Measurements from ENCODE around the gene MRPL27.

MRPL27 gene

GRCh38 chr17:50349243-50349600, 23.8 kb downstream of the MRPL27 start:
- Histone ChIP-seq H3K36me3 (ENCODE audit: insufficient read depth, low read length) (peaks cover 7% of the 10 kb centered on the region), H3K27ac (ENCODE audit: low read depth, low read length) (no peak overlapping the region), H3K4me1 (ENCODE audit: insufficient read depth, low read length) (peaks cover 37% of the 10 kb centered on the region), H3K27me3 (ENCODE audit: control insufficient read depth in 1 of 2, insufficient read depth in 2 of 2, low read length in 2 of 2) (no peaks in the 10 kb centered on the region), H3K4me3 (ENCODE audit: low read depth in 1 of 2, low read length in 2 of 2) (no peak overlapping the region), H3K9me3 (ENCODE audit: low read length) (no peaks in the 10 kb centered on the region), H3K9ac (ENCODE audit: low read length) (no peak overlapping the region)

- no peak overlapping the region for H3K9ac ChIP-seq (ENCODE audit: low read length)
- H3K9me3 ChIP-seq (ENCODE audit: low read length) = no peaks in the 10 kb centered on the region
- no peak overlapping the region for H3K27ac ChIP-seq (ENCODE audit: low read depth, low read length)
- H3K27me3 ChIP-seq (ENCODE audit: control insufficient read depth in 1 of 2, insufficient read depth in 2 of 2, low read length in 2 of 2) = no peaks in the 10 kb centered on the region
- peaks cover 37% of the 10 kb centered on the region for H3K4me1 ChIP-seq (ENCODE audit: insufficient read depth, low read length)
- H3K4me3 ChIP-seq (ENCODE audit: low read depth in 1 of 2, low read length in 2 of 2) = no peak overlapping the region
- H3K36me3 ChIP-seq (ENCODE audit: insufficient read depth, low read length) = peaks cover 4% of the 10 kb centered on the region
These were observed 24.3 kb downstream of the MRPL27 start for GRCh38 chr17:50348522-50349242.

- Histone ChIP-seq H3K4me3 (ENCODE audit: low read depth in 1 of 2, low read length in 2 of 2) (peak overlapping the region in 1 of 2 donors; percentile 88), H3K4me1 (ENCODE audit: insufficient read depth, low read length) (peaks cover 35% of the 10 kb centered on the region), H3K36me3 (ENCODE audit: insufficient read depth, low read length) (peaks cover 4% of the 10 kb centered on the region), H3K27ac (ENCODE audit: low read depth, low read length) (no peak overlapping the region), H3K9ac (ENCODE audit: low read length) (no peak overlapping the region), H3K27me3 (ENCODE audit: control insufficient read depth in 1 of 2, insufficient read depth in 2 of 2, low read length in 2 of 2) (no peaks in the 10 kb centered on the region), H3K9me3 (ENCODE audit: low read length) (no peaks in the 10 kb centered on the region)
These were observed 25.1 kb downstream of the MRPL27 start for GRCh38 chr17:50347894-50348291.

GRCh38 chr17:50347117-50347893, 25.7 kb downstream of the MRPL27 start:
- no peaks in the 10 kb centered on the region for H3K9me3 ChIP-seq (ENCODE audit: low read length)
- H3K4me3 ChIP-seq (ENCODE audit: low read depth in 1 of 2, low read length in 2 of 2) = peak overlapping the region; percentile 79 to 88
- H3K36me3 ChIP-seq (ENCODE audit: insufficient read depth, low read length) = peaks cover 4% of the 10 kb centered on the region
- H3K9ac ChIP-seq (ENCODE audit: low read length) = peak overlapping the region; percentile 67
- H3K4me1 ChIP-seq (ENCODE audit: insufficient read depth, low read length) = peaks cover 29% of the 10 kb centered on the region
- H3K27me3 ChIP-seq (ENCODE audit: control insufficient read depth in 1 of 2, insufficient read depth in 2 of 2, low read length in 2 of 2) = no peaks in the 10 kb centered on the region
- H3K27ac ChIP-seq (ENCODE audit: low read depth, low read length) = peak overlapping the region; percentile 67

- Histone ChIP-seq H3K4me1 (ENCODE audit: insufficient read depth, low read length) (peaks cover 21% of the 10 kb centered on the region), H3K9ac (ENCODE audit: low read length) (peak overlapping the region; percentile 67), H3K9me3 (ENCODE audit: low read length) (no peaks in the 10 kb centered on the region), H3K27ac (ENCODE audit: low read depth, low read length) (peak overlapping the region; percentile 67), H3K27me3 (ENCODE audit: control insufficient read depth in 1 of 2, insufficient read depth in 2 of 2, low read length in 2 of 2) (no peaks in the 10 kb centered on the region), H3K4me3 (ENCODE audit: low read depth in 1 of 2, low read length in 2 of 2) (peak overlapping the region; percentile 79 to 88), H3K36me3 (ENCODE audit: insufficient read depth, low read length) (no peaks in the 10 kb centered on the region)
These were observed 26.5 kb downstream of the MRPL27 start for GRCh38 chr17:50346313-50347116.

GRCh38 chr17:50345432-50346312, 27.3 kb downstream of the MRPL27 start, which contains the start of gene XYLT2:
TSS of gene XYLT2 (plus strand) at chr17:50346126. CDS start at chr17:50346141, 15 bp downstream.
- peaks cover 20% of the 10 kb centered on the region for H3K4me1 ChIP-seq (ENCODE audit: insufficient read depth, low read length)
- H3K4me3 ChIP-seq (ENCODE audit: low read depth in 1 of 2, low read length in 2 of 2) = peak within 1 kb of the TSS; percentile 79 to 88
- peak within 1 kb of the TSS; percentile 67 for H3K9ac ChIP-seq (ENCODE audit: low read length)
- H3K36me3 ChIP-seq (ENCODE audit: insufficient read depth, low read length) = no peaks in the 10 kb centered on the region
- no peaks in the 10 kb centered on the region for H3K27me3 ChIP-seq (ENCODE audit: control insufficient read depth in 1 of 2, insufficient read depth in 2 of 2, low read length in 2 of 2)
- H3K27ac ChIP-seq (ENCODE audit: low read depth, low read length) = peak within 1 kb of the TSS; percentile 67
- no peaks in the 10 kb centered on the region for H3K9me3 ChIP-seq (ENCODE audit: low read length)

- no peaks in the 10 kb centered on the region for H3K9me3 ChIP-seq (ENCODE audit: low read length)
These were observed 28.1 kb downstream of the MRPL27 start for GRCh38 chr17:50344731-50345365.

GRCh38 chr17:50339381-50339780, 33.6 kb downstream of the MRPL27 start:
- Histone ChIP-seq H3K9me3 (ENCODE audit: low read length) (no peaks in the 10 kb centered on the region), H3K4me1 (ENCODE audit: insufficient read depth, low read length) (no peaks in the 10 kb centered on the region), H3K4me3 (ENCODE audit: low read depth in 1 of 2, low read length in 2 of 2) (no peak overlapping the region), H3K36me3 (ENCODE audit: insufficient read depth, low read length) (no peaks in the 10 kb centered on the region), H3K27me3 (ENCODE audit: control insufficient read depth in 1 of 2, insufficient read depth in 2 of 2, low read length in 2 of 2) (no peaks in the 10 kb centered on the region), H3K27ac (ENCODE audit: low read depth, low read length) (no peak overlapping the region), H3K9ac (ENCODE audit: low read length) (no peak overlapping the region)

More at GRCh38 chr17:50344731-50345365, 28.1 kb downstream of the MRPL27 start:
- Histone ChIP-seq H3K27me3 (ENCODE audit: control insufficient read depth in 1 of 2, insufficient read depth in 2 of 2, low read length in 2 of 2) (no peaks in the 10 kb centered on the region), H3K27ac (ENCODE audit: low read depth, low read length) (no peak overlapping the region), H3K36me3 (ENCODE audit: insufficient read depth, low read length) (no peaks in the 10 kb centered on the region), H3K9ac (ENCODE audit: low read length) (no peak overlapping the region), H3K4me3 (ENCODE audit: low read depth in 1 of 2, low read length in 2 of 2) (peak overlapping the region in 1 of 2 donors; percentile 60), H3K4me1 (ENCODE audit: insufficient read depth, low read length) (peaks cover 20% of the 10 kb centered on the region)

GRCh38 chr17:50338645-50339044, 34.3 kb downstream of the MRPL27 start:
- Histone ChIP-seq H3K36me3 (ENCODE audit: insufficient read depth, low read length) (no peaks in the 10 kb centered on the region), H3K9ac (ENCODE audit: low read length) (no peak overlapping the region), H3K27ac (ENCODE audit: low read depth, low read length) (no peak overlapping the region), H3K4me3 (ENCODE audit: low read depth in 1 of 2, low read length in 2 of 2) (no peak overlapping the region), H3K27me3 (ENCODE audit: control insufficient read depth in 1 of 2, insufficient read depth in 2 of 2, low read length in 2 of 2) (no peaks in the 10 kb centered on the region), H3K9me3 (ENCODE audit: low read length) (no peaks in the 10 kb centered on the region), H3K4me1 (ENCODE audit: insufficient read depth, low read length) (no peaks in the 10 kb centered on the region)

- no peaks in the 10 kb centered on the region for H3K9me3 ChIP-seq (ENCODE audit: low read length)
- no peaks in the 10 kb centered on the region for H3K36me3 ChIP-seq (ENCODE audit: insufficient read depth, low read length)
- H3K27me3 ChIP-seq (ENCODE audit: control insufficient read depth in 1 of 2, insufficient read depth in 2 of 2, low read length in 2 of 2) = no peaks in the 10 kb centered on the region
- H3K27ac ChIP-seq (ENCODE audit: low read depth, low read length) = no peak overlapping the region
- H3K4me1 ChIP-seq (ENCODE audit: insufficient read depth, low read length) = no peaks in the 10 kb centered on the region
- H3K9ac ChIP-seq (ENCODE audit: low read length) = no peak overlapping the region
- no peak overlapping the region for H3K4me3 ChIP-seq (ENCODE audit: low read depth in 1 of 2, low read length in 2 of 2)
These were observed 35.0 kb downstream of the MRPL27 start for GRCh38 chr17:50337956-50338355.
